ENCODE data around the gene PINK1. TPM values are rescaled to one million over a fixed set of nuclear protein-coding genes. Genes with fewer than 3 reads are reported as not detected.

The PINK1 gene
- total RNA-seq, 1 donor = 43.0 TPM

- no peak for DNase-seq (ENCODE audit: low read depth)
- no peak overlapping the region for H3K4me3 ChIP-seq (ENCODE audit: low read depth, low read length)
- TF ChIP-seq CTCF (IDR thresholded peaks at IDR 0.05; ENCODE audit: insufficient read depth, low read length) = no peak
Observed at GRCh38 chr1:20684651-20685050, 51.4 kb downstream of the PINK1 start.

- no peak for DNase-seq (ENCODE audit: low read depth)
- TF ChIP-seq CTCF (IDR thresholded peaks at IDR 0.05; ENCODE audit: insufficient read depth, low read length) = no peak
Observed at GRCh38 chr1:20685099-20685662, 51.9 kb downstream of the PINK1 start.

GRCh38 chr1:20685741-20686140 lies 52.5 kb downstream of the PINK1 start:
- no peak overlapping the region for H3K4me3 ChIP-seq (ENCODE audit: low read depth, low read length)
- no peak for DNase-seq (ENCODE audit: low read depth)
- no peak for TF ChIP-seq CTCF (IDR thresholded peaks at IDR 0.05; ENCODE audit: insufficient read depth, low read length)

More at GRCh38 chr1:20685099-20685662, 51.9 kb downstream of the PINK1 start:
- H3K4me3 ChIP-seq (ENCODE audit: low read depth, low read length) = no peak overlapping the region

GRCh38 chr1:20686883-20687725 lies 53.8 kb downstream of the PINK1 start:
- no peak overlapping the region for H3K4me3 ChIP-seq (ENCODE audit: low read depth, low read length)
- DNase-seq (ENCODE audit: low read depth) = no peak
- TF ChIP-seq CTCF (IDR thresholded peaks at IDR 0.05; ENCODE audit: insufficient read depth, low read length) = no peak

GRCh38 chr1:20689645-20690056 lies 56.4 kb downstream of the PINK1 start:
- DNase-seq (ENCODE audit: low read depth) = no peak
- TF ChIP-seq CTCF (IDR thresholded peaks at IDR 0.05; ENCODE audit: insufficient read depth, low read length) = no peak
- H3K4me3 ChIP-seq (ENCODE audit: low read depth, low read length) = no peak overlapping the region

GRCh38 chr1:20691872-20692271 lies 58.6 kb downstream of the PINK1 start:
- DNase-seq (ENCODE audit: low read depth) = no peak
- no peak for TF ChIP-seq CTCF (IDR thresholded peaks at IDR 0.05; ENCODE audit: insufficient read depth, low read length)
- no peak overlapping the region for H3K4me3 ChIP-seq (ENCODE audit: low read depth, low read length)

Measured in fibroblast of the aortic adventitia (primary cell).